ENCODE data around the gene SEMA4C.

Gene SEMA4C

DNA sequence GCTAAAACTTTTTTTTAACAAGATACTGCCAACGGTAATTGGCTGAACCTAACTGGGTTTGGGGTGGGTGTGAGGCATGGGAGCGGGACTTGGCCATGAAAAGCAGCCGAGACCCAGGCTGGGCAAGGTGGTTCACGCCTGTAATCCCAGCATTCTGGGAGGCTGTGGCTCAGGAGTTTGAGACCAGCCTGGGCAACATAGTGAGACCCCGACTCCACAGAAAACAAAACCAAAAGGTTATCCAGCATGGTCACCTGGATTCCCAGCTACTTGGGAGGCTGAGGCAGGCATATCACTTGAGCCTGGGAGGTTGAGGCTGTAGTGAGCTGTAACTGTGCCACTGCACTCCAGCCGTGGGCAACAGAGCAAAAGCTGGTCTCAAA lies 11.0 kb upstream of the SEMA4C start:
- TF ChIP-seq, protein P1, sequence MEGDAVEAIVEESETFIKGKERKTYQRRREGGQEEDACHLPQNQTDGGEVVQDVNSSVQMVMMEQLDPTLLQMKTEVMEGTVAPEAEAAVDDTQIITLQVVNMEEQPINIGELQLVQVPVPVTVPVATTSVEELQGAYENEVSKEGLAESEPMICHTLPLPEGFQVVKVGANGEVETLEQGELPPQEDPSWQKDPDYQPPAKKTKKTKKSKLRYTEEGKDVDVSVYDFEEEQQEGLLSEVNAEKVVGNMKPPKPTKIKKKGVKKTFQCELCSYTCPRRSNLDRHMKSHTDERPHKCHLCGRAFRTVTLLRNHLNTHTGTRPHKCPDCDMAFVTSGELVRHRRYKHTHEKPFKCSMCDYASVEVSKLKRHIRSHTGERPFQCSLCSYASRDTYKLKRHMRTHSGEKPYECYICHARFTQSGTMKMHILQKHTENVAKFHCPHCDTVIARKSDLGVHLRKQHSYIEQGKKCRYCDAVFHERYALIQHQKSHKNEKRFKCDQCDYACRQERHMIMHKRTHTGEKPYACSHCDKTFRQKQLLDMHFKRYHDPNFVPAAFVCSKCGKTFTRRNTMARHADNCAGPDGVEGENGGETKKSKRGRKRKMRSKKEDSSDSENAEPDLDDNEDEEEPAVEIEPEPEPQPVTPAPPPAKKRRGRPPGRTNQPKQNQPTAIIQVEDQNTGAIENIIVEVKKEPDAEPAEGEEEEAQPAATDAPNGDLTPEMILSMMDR (IDR thresholded peaks at IDR 0.05; ENCODE audit: low read depth, low read length, missing control alignments) = no peak
- no peak for DNase-seq (ENCODE audit: extremely low read depth, low read depth)
- no peak overlapping the region for H3K4me3 ChIP-seq (replicated peaks; ENCODE audit: low read depth, low read length)

DNA sequence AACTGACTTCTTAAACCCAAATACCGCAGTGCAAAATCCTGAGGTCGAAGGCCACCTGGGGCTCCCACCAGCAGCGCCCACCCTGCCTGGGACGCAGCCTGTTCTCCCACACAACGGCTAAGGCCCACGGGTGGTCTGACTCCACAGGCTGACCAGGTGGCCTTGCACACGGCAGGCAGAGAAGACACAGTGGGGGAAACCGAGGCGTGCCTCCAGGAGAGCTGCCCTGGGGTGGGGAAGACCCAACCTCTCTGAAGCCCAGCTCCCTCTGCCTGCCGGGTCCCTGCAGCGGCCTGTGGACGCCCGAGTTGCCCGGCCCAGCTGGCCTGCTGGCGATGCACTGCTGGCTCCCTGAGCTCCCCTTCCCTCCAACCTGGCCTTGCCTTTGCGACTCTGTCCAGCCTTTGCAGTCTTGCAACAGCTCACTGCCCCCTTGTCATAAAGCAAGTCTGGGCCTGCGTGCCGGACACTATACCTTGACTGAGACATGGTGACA lies 9.7 kb upstream of the SEMA4C start:
- TF ChIP-seq, protein P1 (IDR thresholded peaks at IDR 0.05; ENCODE audit: low read depth, low read length, missing control alignments) = no peak

DNA sequence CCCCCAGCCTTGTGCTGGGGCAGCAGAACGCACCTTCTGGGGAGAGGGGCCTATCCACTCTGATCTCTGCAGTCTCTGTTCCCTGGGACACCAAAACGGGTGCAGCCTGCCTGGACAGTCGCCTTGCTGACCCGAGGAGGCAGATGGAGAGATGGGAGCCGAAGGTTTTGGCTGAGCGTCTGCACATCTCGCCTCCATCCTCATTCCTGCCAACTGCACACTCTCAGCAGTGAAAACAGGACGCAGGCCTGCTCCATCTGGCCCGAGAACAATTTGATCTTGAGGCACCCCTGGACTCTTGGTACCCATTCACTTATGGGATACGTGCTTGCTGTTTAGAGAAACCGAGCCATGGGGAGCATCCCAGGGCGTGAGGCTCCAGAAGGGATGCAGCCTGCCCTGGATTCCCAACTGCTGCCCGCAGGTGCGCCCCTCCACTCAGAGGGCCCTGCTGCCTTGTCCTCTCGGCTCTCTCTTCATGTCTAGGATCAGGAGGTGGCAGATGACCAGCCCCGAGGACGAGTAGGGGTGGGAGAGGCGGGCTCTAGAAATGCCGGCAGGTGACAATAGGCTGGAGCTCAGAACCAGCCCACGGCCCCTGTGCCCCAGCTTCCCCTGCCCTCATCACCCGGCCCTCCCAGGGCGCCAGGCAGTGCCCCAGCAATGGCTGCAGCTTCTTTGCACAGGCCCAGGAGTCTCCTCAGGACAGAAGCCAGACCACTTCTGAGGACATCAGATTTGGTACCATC lies 9.1 kb upstream of the SEMA4C start:
- no peak overlapping the region for H3K4me3 ChIP-seq (replicated peaks; ENCODE audit: low read depth, low read length)
- TF ChIP-seq, protein P1 (IDR thresholded peaks at IDR 0.05; ENCODE audit: low read depth, low read length, missing control alignments) = no peak
- no peak for DNase-seq (ENCODE audit: extremely low read depth, low read depth)

More for the DNA sequence above, 9.7 kb upstream of the SEMA4C start:
- no peak overlapping the region for H3K4me3 ChIP-seq (replicated peaks; ENCODE audit: low read depth, low read length)
- no peak for DNase-seq (ENCODE audit: extremely low read depth, low read depth)

DNA sequence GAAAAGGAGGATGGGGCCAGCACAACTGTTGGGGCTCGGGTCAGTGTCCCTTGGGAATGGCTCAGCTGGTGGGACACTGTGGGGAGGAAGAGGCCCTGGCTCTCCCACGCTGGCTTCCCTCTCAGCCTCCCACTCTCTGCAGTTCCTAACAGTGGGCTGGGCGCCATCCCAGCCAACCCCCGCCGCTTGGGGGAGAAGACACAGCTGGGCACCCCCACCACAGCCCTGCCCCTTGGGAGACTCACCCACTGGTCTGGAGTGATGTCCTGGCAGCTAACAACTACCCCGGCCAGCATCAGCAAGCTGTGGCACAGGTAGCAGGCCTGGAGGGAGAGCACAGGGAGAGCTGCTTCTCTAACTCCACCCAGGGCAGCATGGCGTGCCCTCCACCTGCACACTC lies 8.3 kb upstream of the SEMA4C start:
- H3K4me3 ChIP-seq (replicated peaks; ENCODE audit: low read depth, low read length) = no peak overlapping the region
- TF ChIP-seq, protein P1 (IDR thresholded peaks at IDR 0.05; ENCODE audit: low read depth, low read length, missing control alignments) = no peak
- no peak for DNase-seq (ENCODE audit: extremely low read depth, low read depth)

DNA sequence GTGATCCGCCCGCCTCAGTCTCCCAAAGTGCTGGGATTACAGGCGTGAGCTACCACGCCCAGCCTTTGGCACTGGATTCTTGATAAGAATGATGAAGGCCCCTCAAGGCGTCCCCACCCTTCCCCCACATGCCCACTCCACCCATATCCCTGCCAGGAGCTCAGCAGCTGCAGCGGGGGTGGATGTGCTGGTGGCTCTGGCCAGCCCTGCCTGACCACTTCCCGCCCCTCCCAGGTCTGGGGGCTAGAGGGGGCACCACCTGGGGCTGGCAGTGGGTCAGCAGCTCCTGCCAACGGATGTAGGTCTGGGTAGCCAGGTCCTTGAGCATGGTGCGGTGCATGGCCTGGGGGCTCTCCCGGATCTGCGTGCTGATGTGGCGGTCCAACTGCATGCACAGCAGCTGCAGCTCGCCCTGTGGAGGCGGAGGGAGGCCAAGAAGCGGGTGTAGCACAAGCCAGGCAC lies 7.8 kb upstream of the SEMA4C start:
- no peak for DNase-seq (ENCODE audit: extremely low read depth, low read depth)
- TF ChIP-seq, protein P1 (IDR thresholded peaks at IDR 0.05; ENCODE audit: low read depth, low read length, missing control alignments) = no peak
- H3K4me3 ChIP-seq (replicated peaks; ENCODE audit: low read depth, low read length) = no peak overlapping the region

DNA sequence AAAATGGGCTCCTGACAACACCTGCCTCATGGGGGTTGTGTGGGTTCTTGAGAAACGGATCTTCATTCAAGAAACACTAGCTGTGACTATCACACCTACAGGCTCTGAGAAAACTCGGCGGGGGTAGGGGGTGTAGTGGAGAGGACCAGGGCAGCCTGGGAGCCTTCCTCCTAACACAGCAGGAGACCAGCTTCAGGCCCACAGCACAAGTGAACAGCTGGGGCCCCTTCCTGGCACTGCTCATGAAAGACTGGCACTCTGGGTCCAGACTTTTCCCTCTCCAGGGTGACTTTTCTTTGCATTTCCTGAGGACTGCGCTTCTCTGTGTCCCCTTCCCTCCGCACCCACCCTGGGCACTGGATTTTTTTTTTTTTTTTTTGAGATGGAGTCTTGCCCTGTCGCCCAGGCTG lies 7.2 kb upstream of the SEMA4C start:
- no peak for DNase-seq (ENCODE audit: extremely low read depth, low read depth)
- TF ChIP-seq, protein P1 (IDR thresholded peaks at IDR 0.05; ENCODE audit: low read depth, low read length, missing control alignments) = no peak
- no peak overlapping the region for H3K4me3 ChIP-seq (replicated peaks; ENCODE audit: low read depth, low read length)

Data from HFF-Myc (cell line).